NCI-H82 (cell line): ENCODE data around the gene COL21A1.
A peak's percentile ranks its signal among the peaks of the same experiment; 100 is the strongest.

Experiments
- DNase-seq: peaks from one replicate; lab custom pipeline; 2025; lab: John Stamatoyannopoulos, UW

COL21A1 gene

DNA sequence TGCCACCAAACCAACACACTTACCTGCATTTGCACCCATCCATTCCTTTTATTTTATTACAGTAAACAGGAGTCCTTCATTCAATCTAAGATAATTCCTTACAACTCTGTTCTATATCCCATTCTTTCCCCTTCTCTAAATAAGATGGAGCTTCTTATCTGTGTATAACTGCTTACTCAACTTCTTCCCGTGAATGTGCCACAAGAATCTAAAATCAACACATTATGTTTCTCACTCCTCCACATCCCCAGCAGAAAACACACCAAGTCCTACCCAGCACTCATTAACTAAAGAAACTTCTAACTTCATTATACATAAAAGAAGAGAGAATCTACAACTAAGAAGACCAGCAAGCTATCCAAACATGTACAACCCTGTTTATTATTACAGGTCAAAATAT is 141.1 kb downstream of the COL21A1 start:
- no peak for DNase-seq

DNA sequence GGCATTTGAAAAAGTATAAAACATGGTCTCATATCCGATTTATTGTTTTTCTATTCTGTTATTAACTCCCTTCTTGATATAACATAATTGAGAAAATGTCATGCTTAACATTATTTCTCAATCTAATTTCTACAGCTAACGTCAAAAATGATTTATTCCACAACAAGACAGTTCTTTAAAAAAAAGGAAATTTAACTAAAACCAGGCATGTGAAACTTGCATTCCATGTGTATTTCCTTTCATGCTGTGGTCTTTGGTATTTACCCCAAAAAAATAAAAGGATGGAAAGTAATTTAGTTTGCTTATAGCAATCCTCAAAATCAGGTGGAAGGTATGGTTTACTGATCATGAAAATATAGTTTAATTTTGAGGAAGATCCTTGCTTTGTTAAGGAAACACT is 142.8 kb downstream of the COL21A1 start:
- no peak for DNase-seq

DNA sequence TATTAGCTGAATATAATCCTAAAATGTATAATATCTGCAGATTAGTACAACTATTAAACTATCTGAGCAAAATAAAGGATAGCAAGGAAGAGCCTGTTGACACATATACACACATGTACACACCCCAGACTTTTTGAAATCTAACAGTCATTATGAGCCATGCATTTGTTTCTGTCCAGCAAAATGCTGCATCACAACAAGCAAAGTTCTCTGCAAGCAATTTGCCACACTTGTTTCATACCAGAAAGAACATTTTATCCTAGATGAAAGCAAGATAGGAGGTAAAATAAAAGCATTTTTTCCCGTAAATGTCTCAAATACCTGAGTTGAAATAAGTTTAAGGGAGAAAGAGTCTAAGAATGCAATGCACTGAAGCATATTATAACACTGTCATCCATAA is 145.2 kb downstream of the COL21A1 start:
- no peak for DNase-seq

DNA sequence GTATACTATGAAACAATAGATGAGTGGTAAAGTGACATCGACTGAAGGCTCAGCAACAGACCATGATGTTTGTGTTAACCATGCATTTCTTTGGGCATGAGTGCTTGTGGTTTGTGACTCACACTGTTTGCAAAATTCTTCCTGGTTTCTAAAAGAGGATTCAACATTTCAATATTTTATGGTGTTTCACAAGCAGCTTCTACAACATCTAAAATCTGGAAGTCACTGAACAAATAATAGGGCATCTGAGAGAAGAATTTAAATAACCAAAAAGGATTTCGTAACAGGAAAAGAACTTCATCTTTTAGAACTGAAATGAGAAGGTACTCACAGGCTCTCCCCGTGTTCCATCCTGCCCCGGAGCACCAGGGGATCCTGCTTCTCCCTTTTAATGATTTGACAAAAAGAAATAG is 146.2 kb downstream of the COL21A1 start:
- no peak for DNase-seq

DNA sequence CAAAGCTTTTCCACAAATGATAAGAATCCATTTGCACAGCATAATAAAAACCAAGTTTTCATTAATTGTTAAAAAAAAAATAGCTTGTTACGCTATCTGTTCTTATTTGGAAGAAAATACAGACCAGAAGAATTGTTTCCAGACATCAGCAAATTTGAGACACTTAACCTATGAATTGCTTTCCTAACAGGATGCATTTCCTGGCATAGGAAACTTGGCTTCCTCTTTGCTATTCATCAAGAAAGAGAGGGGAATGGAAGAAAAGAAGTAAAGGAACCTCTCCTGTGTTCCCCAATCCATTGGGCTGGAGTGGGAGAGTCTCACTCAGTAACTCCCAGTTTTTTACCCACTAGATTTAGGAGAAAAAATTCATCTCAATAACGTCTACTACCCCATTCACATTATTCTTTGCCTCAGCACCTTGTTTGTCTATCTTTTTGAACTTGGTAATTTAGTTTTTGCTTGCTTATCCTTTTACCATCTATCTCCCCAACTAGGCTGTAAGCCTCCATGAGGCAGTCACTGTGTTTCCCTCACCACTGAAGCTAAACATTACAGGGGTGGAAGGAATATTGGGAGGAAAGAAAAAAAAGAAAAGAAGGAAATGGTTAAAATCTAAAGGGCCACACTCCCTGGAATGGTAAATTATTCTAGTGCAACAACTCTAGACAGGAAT is 150.3 kb downstream of the COL21A1 start:
- peak; percentile 61 for DNase-seq

DNA sequence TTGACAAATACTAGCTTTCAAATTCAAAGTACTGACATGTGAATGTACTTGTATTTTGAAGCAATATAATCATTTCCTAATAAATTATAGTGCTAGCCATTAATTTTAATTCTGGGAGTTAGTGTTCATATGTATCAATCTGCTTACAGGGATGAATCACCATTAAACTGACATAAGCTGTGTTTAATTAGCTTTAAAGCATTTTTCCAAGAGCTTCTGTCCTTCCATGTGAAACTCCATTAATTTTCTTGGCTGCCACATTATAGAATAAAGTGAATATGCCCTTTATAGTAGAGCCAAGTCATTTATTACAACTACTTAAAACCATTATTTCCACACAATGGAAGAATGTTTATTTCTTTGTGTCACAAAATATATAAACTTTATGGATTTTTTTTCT is 150.8 kb downstream of the COL21A1 start:
- DNase-seq, result peak; percentile 87

DNA sequence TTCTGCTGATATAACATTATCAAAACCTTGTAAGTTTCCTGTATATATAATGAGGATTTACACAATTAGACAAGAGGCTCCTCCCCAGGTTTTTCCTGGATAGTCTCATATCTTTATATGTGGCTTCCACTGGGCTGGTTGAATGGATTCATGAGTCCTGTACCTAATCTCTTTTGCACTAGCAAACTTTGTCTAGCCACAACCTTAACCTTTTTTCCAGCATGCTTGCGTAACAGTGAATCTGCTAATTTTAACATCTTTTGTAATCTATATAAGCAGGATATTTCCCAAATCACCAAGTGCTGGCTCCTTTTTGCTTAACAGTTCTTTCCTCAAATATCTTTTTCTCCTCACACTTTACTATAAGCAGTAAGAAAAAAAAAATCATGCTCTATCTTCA is 153.6 kb downstream of the COL21A1 start:
- no peak for DNase-seq

DNA sequence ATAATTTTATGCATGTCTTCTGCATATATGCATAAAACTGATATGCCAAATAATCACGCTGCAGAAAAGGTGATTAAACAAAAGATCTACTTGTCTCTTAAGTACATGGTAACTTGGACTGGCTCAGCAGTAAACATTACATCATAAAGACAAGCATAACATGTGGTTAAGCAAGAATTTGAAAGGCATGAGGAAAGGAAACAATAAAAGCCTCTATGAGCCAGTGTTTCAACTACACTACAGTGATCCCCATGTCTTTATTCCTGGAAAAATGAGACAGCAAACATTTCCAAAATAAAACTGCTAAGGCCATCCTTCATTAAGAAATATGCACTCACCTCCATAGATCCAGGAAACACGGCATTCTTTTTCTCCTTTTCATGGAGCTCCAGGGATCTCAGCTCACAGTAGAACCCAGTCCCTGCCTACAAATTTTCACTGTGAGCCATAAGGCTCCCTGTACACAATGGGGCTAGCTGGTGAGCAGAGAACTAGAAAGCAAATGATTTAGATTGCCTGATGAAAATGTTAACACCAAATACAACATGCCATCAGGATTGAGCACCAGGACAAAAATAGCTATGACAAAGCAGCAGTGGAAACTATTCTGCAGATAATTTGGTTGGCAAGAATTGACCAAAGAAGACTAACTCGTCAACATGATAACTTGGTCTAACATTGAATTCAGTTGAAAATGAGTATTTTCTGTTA is 156.1 kb downstream of the COL21A1 start:
- DNase-seq, result no peak

DNA sequence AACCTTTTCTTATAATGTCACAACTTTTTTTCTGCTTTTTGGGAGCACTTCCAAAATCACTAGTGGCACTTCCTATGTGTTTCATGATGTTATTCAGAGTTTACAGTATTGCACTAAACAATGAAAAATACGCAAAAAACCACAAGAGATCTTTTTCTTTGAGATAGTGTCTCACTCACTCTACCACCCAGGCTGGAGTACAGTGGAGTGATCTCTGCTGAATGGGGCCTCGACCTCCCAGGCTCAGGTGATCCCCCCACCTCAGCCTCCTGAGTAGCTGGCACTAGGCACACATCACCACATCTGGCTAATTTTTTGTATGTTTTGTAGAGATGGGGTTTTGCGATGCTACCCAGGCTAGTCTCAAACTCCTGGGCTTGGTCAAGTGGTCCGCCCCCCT is 158.7 kb downstream of the COL21A1 start:
- no peak for DNase-seq

DNA sequence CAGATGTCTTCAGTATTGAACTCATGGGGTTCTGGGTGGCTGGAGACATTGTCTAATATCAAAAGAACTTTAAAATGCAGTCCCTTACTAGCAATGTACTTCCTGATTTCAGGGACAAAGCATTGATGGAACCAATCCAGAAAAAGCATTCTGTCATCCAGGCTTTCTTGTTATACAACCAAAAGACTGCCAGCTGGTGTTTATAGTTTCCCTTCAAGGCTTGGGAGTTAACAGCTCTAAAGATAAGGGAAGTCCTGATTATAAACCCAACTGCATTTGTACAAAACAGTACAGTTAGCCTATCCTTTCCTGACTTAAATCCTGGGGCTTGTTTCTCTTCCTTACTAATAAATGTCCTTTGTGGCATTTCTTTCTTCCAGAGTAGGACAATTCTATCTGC is 160.0 kb downstream of the COL21A1 start:
- peak; percentile 45 for DNase-seq

DNA sequence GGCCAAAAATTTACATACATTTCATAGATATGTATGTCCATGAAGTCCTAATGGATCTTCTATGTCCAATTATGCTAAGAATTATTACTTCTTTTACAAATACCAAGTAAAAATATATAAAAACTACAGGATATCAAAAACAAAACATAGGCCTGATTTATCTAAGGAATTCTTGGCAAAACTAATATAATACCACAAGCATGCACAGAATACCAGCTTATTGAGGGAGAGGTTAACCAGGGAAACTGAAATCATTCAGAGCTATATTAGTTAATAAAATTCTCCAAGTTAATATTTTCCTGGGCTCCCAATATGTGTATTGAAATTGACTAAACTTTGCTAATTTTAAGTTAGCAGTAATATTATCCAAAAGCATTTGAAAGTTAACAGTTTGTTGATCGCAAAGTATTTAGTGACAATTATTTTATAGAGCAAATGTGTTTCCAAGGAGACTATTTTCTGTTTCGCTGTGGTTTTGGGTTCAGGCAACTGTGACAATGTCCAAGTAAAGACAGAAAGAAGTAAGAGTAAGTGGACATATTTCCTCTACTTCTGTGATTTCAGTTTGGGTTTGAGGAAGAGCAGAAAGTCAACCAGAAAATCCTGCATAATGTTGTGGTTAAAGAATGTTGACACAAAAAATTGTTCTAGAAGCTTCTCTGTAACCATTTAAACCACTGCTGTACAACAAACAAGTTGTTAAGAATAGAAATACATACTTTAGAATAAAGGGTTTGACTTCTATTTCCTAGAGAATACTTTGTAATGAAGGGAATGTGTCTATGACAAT is 167.4 kb downstream of the COL21A1 start:
- DNase-seq, result no peak

DNA sequence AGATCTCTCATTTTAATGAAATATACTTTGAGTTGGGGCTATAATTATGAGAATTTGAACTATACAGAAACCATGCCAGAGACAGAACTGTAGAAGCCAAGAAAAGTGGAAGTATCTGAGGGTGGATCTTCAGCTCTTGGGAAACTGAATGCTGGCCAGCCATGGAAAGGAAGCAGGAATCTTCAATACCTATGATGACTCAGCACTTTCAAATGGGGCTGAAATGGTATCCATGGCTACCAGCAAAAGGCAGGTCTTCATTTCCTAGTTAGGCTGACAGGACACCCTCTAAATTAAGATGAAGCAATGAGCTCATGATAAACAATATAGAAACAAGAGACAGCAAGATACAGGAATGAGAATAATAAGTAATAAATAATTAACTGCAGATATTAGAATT is 171.3 kb downstream of the COL21A1 start:
- DNase-seq, result peak; percentile 15

DNA sequence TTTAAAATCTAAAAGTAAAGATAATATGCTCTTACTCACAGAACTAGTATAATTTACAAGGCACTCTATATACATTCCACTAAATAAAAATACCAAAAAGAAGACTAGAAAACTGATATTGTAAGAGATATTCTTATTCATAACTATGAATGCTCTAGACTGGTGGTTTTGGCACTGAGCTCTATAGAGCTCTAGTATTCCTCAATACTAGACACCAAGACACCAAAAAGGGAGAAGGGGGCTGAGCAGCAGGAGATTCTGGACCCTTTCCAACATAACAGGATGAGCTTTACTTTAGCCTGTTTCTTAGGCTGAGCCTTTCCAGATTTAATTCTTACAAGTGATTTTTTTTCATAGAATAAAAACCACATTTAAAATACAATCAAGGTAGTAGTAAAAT is 173.6 kb downstream of the COL21A1 start:
- DNase-seq, result peak; percentile 69

DNA sequence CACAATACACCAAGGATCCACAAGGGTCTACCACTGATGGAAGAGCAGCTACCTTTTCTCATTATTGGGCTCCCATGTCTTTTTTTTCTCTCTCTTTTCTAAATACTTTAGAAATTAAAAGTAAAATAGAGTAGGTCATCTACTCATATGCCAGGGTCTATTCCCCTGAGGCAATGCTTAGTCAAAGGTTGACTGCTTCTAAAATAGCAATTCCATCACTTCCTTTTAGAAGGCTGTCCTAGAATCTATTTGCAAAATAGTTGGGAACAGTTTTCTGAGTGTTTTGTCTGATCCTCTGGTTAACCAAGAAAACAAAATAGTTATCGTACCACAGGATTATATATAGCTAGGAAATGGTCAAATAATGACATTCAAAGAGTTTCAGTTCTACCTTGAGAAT is 174.1 kb downstream of the COL21A1 start:
- no peak for DNase-seq

DNA sequence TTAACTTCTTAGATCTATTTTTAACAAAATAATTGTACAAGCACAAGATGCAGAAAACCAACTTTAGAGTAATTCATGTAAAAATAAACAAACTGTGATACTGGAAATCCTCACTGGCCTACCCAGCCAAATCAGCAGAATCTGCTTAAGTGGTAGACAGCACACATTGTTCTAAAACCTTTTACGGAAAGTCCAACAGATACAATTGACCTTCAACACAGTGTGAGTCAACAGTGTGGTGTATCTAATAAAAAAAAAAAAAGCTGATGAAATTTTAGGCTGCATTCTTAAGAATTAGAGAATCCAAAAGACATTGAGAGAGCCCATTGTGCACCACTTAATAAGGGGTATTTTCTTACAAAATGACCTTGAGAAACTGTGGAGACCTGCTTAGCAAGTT is 174.5 kb downstream of the COL21A1 start:
- DNase-seq, result no peak

DNA sequence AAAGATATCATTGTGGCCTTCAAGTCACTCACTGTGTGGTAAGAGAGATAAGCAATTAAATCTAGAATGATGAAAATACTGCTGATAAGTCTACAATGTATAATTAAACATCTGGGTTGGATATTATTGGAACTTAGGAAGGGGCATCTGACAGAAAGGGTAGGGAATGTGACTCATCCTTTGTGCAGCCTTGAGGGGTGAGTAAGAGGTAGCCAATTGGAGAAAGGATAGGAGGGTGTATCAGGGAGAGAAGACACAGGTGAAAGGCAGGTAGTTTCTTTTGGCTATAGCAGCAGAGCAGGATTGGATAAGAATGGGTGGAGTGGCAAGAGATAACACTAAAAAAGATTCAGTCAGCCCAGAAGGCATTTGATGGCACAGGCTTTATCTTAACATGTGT is 182.0 kb downstream of the COL21A1 start:
- no peak for DNase-seq

DNA sequence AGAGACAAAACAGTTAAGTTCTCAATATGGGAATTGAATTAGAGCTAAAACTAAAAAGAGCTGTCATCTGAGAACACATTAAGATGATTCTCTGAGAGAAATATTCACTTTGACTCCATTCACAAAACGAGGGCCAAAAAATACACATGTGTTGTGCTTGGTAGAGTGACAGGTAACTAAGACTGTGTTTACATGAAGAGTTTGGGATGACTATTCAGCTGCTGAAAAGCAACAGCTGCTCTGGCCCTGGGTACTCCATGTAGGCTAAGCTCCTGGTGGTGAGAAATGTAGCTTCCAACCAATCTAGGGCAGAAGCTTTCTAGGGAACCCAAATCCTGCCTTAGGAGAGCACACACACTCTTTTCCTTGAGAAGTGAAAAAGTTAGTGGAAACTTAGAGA is 184.5 kb downstream of the COL21A1 start:
- DNase-seq, result peak; percentile 29

DNA sequence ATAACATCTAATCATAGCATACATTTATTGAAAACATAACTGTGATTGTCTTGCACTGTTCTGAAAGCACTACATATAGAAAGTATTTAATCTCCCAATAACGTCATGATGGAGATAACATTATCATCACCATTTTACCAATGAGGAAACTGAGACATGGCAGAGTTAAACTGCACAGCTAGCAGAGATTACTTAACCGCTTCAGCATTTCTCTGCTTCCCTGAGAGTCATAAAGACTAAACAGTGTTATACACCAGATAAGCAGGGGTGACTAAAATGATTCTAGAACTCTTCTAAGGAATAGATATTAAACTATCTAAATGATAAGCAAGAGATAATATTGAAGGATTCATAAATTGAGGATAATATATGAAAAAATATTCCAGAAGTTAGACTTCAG is 188.7 kb downstream of the COL21A1 start:
- no peak for DNase-seq

DNA sequence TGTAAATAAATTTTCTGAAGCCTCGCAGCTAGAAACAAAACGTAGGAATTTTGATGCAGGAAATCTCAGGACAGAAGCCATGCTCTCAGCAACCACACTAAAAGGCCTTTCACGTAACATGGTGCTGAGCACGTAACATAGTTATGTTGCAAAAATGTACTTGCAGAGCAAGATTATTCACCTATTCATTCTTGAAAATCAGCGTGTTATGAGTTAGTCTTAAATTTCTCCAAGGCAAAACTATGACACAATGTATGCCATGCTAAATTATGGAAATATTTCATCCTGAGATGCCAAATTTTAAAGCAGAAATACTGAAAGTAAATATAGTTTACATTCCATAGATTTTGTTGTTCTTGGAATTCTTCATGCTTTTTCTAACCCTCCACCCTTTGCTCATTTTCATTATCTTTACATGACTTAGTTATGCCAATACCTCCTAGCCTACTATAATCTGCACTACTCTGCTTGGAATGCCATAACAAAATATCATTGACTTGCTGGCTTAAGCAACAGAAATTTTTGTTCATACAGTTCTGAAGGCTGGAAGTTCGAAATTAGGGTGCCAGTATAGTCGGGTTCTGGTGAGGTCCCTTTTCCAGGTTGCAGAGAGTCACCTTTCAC is 192.2 kb downstream of the COL21A1 start:
- DNase-seq, result no peak

DNA sequence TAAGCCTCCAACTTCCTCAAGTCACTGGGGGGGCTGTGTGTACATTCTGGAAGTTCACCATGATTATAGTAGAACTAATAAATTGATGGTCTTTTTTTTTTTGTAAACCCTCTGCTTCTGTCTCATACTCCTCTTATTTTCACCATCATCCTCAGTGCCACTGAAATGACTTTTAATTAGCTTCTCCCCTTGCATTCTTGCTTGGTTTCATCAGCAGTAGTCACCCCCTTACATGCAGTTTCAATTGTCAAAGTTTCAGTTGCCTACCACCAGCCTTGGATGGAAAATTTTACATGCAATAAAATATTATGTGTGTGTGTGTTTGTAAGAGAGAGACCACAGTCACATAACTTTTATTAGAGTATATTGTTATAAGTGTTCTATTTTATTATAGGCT is 196.2 kb downstream of the COL21A1 start:
- DNase-seq, result no peak

DNA sequence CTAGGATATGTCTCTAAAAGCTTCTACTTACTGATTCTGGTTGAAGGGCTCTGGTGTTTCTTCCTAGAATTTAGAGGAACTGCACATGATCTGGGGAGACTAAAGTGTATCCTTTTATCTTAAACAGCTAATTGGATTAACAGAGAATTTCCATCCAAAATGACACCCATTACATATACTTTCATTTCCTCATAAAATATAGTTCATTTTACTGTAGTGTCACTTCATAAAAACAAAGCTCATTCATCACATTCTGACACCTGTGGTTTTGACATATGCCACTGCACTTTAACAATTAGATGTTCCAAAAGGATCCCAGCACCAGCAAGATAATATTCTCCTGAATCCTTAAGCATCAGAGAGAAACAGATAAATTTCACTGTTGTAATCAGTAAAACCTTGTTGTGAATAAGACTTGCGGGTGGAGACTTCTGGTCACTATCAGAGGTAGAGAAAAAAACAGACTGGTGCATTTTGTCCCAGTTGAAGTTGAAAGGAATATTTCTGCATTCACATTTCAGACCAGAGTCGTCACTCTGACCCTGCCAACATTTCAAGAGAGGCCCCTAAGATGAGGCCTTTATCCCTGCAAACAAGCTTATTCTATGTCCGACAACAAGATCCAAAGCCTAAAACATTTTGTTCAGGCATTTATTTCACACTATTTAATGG is 196.7 kb downstream of the COL21A1 start:
- DNase-seq, result peak; percentile 70

DNA sequence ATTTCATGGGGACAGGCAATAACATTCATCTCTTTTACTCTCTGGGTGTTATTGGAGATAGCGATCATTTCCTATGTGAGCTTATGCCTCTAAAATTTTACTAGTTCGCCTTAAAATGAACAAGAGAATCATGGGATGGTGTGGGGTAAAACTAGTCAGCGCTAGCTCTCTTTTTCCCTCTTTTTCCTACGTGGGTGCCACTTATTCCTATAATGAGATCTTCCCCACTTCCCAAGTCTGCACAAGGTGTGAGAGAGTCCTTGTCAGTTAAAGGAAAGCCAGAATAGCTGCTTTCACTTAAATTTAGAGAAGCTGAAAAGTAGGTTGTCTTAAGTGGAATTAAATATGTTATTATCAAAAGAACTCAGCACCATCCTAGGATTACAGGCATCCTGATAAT is 198.8 kb downstream of the COL21A1 start:
- DNase-seq, result peak; percentile 36
